Endothelial cell of hepatic sinusoid (primary cell): ENCODE measurements around the gene SPART.

Source experiments
- in situ Hi-C: cut with HindIII; loops from 2 replicates; pipeline ENCODE4 v1.10.0; 2017; ENCODE audit warnings: low sequenced_read_pairs

SPART gene

DNA sequence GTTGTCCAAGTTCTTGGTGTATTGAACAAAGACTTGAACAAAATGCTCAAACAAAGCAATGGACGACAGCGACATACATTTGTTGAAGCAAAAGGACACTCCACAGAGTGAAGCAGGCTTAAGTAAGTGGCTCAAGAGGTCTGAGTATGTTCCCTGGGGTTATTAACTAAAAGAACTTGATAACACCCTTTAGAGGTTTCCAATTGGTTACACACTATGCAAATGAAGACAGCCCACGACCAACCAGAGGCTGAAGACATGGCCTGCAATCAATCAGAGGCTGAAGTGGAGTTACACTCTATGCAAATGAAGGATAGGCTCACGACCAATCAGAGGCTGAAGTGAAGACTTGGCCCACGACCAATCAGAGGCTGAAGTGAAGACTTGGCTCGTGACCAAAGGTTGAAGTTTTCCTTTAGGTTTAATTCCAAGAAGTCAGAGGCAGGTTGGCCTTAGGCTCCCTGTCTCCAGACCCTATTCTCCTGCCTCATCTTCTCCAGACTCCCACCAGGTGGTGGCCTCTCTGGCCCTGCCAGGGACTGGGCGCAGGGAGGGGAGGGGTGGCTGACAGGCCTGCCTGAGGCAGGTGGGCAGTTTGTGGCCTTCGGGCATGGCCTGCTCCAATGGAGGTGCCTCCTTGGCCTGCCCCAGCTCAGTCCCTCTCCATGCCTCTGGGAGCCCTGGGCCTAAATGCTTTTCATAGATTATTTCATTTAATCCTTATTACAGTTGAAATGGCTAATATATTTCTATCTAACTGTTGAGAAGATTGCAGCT, 86.6 kb downstream of the SPART start:
- in situ Hi-C loops = no loop called here

GRCh38 chr13:36258831-36259230, 87.4 kb downstream of the SPART start:
- in situ Hi-C loops = no loop called here
